Amniotic stem cell (primary cell): ENCODE results near the gene FRYL.
"Not testable (repeated sequence)": the region's sequence is repeated elsewhere in the genome, so short reads cannot be mapped to it uniquely, and the experiment has no call there.

Source experiments
- DNase-seq: peaks from one replicate; lab custom pipeline; 2025; lab: John Stamatoyannopoulos, UW

The FRYL gene

DNA sequence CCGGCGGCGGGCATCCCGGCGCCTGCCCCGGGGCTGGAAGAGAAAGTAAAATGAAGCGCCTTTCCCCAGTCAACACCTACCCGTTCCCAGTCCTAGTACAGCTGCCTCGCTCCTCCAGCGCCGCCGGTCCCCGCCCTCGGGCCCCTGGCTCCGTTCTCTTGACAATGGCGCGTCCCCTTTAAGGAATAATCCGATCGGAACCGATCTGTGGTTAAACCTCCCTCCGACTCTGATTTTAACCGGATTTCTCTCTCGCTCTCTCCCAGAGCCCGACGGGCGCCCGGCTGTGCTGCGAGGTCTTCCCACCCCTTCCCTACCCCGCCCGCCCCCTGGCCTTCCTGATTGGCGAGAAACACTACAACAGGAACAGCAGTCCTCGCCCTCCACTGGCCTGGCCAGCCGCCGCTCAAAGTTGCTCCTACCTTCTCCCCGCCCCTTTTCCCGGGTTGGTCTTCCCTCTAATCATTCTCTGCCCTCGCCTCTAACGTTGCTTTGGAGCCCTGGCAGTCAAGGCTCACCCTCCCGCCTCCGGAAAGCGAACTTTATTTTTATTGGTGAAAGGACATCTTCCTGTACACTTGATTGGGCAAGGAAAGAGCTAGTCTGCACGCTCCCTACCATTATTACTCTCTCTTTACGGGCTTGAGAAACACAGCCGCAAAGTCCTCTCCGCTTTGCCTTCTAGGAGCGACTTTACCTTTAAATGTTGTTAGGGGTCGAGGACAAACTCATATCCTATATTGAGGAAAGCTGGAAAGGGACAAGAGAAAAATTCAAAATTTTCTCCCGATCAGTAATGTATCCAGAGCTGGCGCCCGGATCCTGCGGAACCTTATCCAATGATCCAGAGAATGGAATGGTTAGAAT lies at the start of gene FRYL:
Gene FRYL, minus strand, starts transcription at position 282 of the 867 bp plus-strand sequence. CDS start 145,869 bp downstream, outside the sequence.
- DNase-seq = peak; percentile 100

DNA sequence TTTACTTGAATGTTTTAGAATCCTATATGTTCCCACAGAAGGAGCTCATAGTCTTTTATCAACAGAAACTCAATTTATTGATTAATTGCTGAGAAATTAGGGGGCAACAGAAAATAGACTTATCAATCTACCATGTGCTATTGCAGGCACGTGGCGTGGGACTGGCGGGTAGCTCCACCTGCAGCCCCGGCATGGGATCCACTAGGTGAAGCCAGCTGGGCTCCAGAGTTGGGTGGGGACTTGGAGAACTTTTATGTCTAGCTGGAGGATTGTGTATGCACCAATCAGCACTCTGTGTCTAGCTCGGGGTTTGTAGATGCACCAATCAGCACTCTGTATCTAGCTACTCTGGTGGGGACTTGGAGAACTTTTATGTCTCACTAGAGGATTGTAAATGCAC lies 47.5 kb upstream of the FRYL start:
- no peak for DNase-seq

DNA sequence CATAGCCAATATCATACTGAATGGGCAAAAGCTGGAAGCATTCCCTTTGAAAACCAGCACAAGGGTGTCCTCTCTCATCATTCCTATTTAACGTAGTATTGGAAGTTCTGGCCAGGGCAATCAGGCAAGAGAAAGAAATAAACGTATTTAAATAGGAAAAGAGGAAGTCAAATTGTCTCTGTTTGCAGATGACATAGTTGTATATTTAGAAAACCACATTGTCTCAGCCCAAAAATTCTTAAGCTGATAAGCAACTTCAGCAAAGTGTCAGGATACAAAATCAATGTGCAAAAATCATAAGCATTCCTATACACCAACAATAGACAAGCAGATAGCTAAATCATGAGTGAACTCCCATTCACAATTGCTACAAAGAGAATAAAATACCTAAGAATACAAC lies 41.4 kb upstream of the FRYL start:
- not testable (repeated sequence) for DNase-seq

DNA sequence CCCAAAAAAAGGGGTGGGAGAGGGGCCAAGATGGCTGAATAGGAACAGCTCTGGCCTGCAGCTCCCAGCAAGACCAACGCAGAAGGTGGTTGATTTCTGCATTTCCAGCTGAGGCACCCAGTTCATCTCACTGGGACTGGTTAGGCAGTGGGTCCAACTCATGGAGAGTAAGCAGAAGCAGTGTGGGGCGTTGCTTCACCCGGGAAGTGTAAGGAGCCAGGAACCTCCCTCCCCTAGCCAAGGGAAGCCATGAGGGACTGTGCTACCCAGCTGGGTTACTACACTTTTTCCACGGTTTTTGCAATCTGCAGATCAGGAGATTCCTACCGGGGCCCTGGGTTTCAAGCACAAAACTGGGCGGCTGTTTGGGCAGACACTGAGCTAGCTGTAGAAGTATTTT lies 36.9 kb upstream of the FRYL start:
- DNase-seq = no peak

- DNase-seq = not testable (repeated sequence)
These were observed 36.2 kb upstream of the FRYL start for GRCh38 chr4:48816297-48816696.

- DNase-seq = no peak
These were observed 35.4 kb upstream of the FRYL start for GRCh38 chr4:48815483-48815882.

DNA sequence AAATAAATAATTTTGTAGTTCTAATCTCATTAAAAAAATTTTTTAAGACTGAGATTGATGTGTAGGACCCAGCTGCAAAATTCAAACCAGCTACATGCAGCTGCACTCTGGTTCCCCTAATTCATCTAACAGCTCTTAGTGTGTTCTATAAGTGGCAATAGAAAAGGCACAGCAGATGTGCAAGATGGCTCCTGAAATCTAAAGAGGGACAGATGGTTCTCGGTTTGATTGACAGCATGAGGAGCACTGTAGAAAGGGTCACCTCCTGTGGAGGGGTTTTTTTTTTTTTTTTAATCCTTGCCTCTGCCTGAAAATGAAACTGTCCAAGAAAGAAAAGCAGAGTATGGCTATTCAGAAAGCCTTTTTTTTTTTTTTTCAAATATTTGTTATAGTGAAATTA lies 33.9 kb upstream of the FRYL start:
- no peak for DNase-seq

DNA sequence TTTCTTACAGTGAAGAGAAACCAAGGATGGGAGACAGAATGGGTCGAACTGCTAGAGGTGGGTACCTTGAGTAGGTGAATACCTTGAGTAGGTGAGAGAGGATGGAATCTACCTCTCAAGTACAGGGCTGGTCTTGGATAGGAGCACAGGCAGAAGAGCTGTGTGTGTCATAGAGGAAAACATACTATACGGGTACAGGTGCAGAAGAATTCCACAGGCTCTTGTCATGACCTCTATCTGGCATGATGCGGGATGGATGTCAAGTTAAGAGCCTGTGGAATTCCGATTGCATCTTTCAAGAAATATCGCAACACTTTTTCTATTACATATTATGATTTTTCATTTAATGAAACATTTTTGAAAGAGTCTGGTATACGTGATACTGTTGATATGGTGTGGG lies 32.8 kb upstream of the FRYL start:
- DNase-seq = no peak

GRCh38 chr4:48804584-48805301 lies 24.7 kb upstream of the FRYL start:
- DNase-seq = no peak

- no peak for DNase-seq
These were observed 21.1 kb upstream of the FRYL start for GRCh38 chr4:48801016-48801715.

- not testable (repeated sequence) for DNase-seq
These were observed 20.1 kb upstream of the FRYL start for GRCh38 chr4:48800155-48800554.

DNA sequence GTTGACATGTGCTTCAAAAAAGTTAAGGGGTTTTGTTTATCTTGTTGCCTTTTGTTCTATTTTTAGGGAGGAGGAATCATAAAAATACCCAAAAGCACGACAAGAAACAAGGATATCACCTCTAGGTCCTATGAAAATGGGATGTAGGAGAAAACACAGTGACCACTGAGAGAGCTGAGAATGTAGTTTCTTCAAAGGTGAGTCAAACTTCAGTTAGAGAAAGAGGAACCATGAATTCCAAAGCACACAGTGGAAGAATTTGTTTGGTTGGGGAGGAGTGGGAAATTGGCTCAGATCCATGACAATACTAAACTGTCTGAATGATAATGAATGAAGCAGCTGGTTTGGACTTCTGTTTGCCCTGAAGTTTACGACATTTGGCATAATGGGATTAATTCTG lies 19.1 kb upstream of the FRYL start:
- DNase-seq = no peak

GRCh38 chr4:48798117-48798516 lies 18.0 kb upstream of the FRYL start:
- no peak for DNase-seq

DNA sequence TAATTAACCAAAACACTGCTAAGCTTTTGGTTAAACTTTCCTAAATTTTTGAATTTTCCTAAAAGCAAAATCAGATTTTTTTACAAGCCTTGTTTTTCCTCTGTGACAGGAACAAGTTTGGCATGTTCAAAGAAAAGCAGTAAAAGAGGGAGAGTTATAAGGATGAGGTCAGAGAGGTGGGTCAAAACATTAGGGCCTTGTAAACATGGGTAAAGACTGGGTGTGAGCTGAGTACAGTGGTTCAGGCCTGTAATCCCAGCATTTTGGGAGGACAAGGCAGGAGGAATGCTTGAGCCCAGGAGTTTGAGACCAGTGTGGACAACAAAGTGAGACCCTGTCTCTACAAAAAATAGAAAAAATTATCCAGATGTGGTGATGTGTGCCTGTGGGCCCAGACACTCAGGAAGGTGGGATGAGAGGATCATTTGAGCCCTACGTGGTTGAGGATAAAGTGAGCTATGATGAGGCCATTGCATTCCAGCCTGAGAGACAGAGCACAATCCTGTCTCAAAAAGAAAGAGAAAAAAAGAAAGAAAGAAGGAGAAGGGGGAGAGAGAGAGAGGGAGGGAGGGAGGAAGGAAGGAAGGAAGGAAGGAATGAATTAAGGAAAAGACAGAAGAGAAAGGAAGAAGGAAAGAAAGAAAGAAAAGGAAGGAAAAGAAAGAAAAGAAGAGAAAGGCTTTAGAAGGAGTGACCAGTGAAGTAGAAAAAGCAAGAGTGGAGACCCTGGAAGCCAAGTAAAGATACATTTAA lies 17.0 kb upstream of the FRYL start:
- no peak for DNase-seq

- DNase-seq = no peak
These were observed 16.3 kb upstream of the FRYL start for GRCh38 chr4:48796191-48796926.

GRCh38 chr4:48795108-48795507 lies 15.0 kb upstream of the FRYL start:
- no peak for DNase-seq

GRCh38 chr4:48792348-48793006 lies 12.4 kb upstream of the FRYL start:
- no peak for DNase-seq

GRCh38 chr4:48791313-48791712 lies 11.2 kb upstream of the FRYL start:
- no peak for DNase-seq

GRCh38 chr4:48790561-48790960 lies 10.5 kb upstream of the FRYL start:
- DNase-seq = no peak

GRCh38 chr4:48787056-48787455 lies 7.0 kb upstream of the FRYL start:
- no peak for DNase-seq

- no peak for DNase-seq
These were observed 6.5 kb upstream of the FRYL start for GRCh38 chr4:48786549-48786948.
